Hepatocyte (in vitro differentiated cells): ENCODE data around the gene CYSRT1.

Experiments
- CTCF ChIP-seq: fragments of 200-600 bp; sonication (generic); IDR thresholded peaks from 2 replicates; pipeline ENCODE4 v1.5.1; 2016; ENCODE audit warnings: antibody characterized with exemption, mild to moderate bottlenecking; ENCODE audit not compliant: poor library complexity
- EZH2 ChIP-seq: fragments of 200-600 bp; sonication (generic); IDR thresholded peaks from 2 replicates; pipeline ENCODE4 v1.6.1; 2016; ENCODE audit warnings: antibody characterized with exemption, mild to moderate bottlenecking, borderline replicate concordance
- EZH2phosphoT487 ChIP-seq: fragments of 200-600 bp; sonication (generic); IDR thresholded peaks from one replicate; pipeline ENCODE4 v1.6.1; 2018; ENCODE audit warnings: antibody characterized with exemption, mild to moderate bottlenecking, low read depth, moderate library complexity; ENCODE audit not compliant: unreplicated experiment, severe bottlenecking

GRCh38 chr9:137236936-137237421, 12.0 kb downstream of the CYSRT1 start:
- TF ChIP-seq CTCF (no peak), EZH2 (no peak), EZH2phosphoT487 (no peak)
